Measurements from ENCODE around the gene CLDN9.

Gene CLDN9

GRCh38 chr16:3027983-3028715 lies 15.4 kb downstream of the CLDN9 start (continued):
- no peak for TF ChIP-seq ZNF792 (tag by site-specific recombination; IDR thresholded peaks at IDR 0.05)
- TF ChIP-seq ZFP3 (tag by site-specific recombination; IDR thresholded peaks at IDR 0.05; ENCODE audit: low read depth) = no peak
- no peak for TF ChIP-seq ZNF140 (tag by site-specific recombination; IDR thresholded peaks at IDR 0.05)
- no peak for TF ChIP-seq ZNF274 (IDR thresholded peaks at IDR 0.05; ENCODE audit: low read length)
- TF ChIP-seq ZNF274 (tag by site-specific recombination; IDR thresholded peaks at IDR 0.05; ENCODE audit: borderline replicate concordance) = no peak
- TF ChIP-seq TRIM28 (IDR thresholded peaks at IDR 0.05; ENCODE audit: borderline replicate concordance, low read length) = no peak
- no peak for TF ChIP-seq ATF2 (tag by site-specific recombination; IDR thresholded peaks at IDR 0.05; ENCODE audit: low read depth)
- TF ChIP-seq, protein P1, sequence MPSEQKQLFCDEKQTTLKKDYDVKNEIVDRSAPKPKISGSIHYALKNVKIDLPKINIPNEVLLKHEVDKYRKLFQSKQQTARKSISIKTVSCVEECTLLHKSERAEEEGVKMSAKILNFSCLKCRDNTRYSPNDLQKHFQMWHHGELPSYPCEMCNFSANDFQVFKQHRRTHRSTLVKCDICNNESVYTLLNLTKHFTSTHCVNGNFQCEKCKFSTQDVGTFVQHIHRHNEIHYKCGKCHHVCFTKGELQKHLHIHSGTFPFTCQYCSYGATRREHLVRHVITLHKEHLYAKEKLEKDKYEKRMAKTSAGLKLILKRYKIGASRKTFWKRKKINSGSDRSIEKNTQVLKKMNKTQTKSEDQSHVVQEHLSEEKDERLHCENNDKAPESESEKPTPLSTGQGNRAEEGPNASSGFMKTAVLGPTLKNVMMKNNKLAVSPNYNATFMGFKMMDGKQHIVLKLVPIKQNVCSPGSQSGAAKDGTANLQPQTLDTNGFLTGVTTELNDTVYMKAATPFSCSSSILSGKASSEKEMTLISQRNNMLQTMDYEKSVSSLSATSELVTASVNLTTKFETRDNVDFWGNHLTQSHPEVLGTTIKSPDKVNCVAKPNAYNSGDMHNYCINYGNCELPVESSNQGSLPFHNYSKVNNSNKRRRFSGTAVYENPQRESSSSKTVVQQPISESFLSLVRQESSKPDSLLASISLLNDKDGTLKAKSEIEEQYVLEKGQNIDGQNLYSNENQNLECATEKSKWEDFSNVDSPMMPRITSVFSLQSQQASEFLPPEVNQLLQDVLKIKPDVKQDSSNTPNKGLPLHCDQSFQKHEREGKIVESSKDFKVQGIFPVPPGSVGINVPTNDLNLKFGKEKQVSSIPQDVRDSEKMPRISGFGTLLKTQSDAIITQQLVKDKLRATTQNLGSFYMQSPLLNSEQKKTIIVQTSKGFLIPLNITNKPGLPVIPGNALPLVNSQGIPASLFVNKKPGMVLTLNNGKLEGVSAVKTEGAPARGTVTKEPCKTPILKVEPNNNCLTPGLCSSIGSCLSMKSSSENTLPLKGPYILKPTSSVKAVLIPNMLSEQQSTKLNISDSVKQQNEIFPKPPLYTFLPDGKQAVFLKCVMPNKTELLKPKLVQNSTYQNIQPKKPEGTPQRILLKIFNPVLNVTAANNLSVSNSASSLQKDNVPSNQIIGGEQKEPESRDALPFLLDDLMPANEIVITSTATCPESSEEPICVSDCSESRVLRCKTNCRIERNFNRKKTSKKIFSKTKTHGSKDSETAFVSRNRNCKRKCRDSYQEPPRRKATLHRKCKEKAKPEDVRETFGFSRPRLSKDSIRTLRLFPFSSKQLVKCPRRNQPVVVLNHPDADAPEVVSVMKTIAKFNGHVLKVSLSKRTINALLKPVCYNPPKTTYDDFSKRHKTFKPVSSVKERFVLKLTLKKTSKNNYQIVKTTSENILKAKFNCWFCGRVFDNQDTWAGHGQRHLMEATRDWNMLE (tag by site-specific recombination; conservative IDR thresholded peaks at IDR 0.05; ENCODE audit: low read depth) = no peak
- TF ChIP-seq, protein P2, sequence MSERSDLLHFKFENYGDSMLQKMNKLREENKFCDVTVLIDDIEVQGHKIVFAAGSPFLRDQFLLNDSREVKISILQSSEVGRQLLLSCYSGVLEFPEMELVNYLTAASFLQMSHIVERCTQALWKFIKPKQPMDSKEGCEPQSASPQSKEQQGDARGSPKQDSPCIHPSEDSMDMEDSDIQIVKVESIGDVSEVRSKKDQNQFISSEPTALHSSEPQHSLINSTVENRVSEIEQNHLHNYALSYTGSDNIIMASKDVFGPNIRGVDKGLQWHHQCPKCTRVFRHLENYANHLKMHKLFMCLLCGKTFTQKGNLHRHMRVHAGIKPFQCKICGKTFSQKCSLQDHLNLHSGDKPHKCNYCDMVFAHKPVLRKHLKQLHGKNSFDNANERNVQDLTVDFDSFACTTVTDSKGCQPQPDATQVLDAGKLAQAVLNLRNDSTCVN (tag by site-specific recombination; optimal IDR thresholded peaks at IDR 0.05) = peak; percentile 72
- no peak for TF ChIP-seq GFI1B (tag by site-specific recombination; IDR thresholded peaks at IDR 0.05)
- TF ChIP-seq ZNF146 (tag by site-specific recombination; IDR thresholded peaks at IDR 0.05) = no peak
- peak; percentile 71; the same call in 1 of the 2 replicates for TF ChIP-seq KLF16 (tag by site-specific recombination; IDR thresholded peaks at IDR 0.05)
- TF ChIP-seq ZNF623 (tag by site-specific recombination; IDR thresholded peaks at IDR 0.05) = no peak
- TF ChIP-seq PRDM4 (tag by site-specific recombination; IDR thresholded peaks at IDR 0.05) = no peak
- TF ChIP-seq, protein P3, sequence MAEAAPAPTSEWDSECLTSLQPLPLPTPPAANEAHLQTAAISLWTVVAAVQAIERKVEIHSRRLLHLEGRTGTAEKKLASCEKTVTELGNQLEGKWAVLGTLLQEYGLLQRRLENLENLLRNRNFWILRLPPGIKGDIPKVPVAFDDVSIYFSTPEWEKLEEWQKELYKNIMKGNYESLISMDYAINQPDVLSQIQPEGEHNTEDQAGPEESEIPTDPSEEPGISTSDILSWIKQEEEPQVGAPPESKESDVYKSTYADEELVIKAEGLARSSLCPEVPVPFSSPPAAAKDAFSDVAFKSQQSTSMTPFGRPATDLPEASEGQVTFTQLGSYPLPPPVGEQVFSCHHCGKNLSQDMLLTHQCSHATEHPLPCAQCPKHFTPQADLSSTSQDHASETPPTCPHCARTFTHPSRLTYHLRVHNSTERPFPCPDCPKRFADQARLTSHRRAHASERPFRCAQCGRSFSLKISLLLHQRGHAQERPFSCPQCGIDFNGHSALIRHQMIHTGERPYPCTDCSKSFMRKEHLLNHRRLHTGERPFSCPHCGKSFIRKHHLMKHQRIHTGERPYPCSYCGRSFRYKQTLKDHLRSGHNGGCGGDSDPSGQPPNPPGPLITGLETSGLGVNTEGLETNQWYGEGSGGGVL (tag by site-specific recombination; IDR thresholded peaks at IDR 0.05) = no peak
- TF ChIP-seq, protein P4, sequence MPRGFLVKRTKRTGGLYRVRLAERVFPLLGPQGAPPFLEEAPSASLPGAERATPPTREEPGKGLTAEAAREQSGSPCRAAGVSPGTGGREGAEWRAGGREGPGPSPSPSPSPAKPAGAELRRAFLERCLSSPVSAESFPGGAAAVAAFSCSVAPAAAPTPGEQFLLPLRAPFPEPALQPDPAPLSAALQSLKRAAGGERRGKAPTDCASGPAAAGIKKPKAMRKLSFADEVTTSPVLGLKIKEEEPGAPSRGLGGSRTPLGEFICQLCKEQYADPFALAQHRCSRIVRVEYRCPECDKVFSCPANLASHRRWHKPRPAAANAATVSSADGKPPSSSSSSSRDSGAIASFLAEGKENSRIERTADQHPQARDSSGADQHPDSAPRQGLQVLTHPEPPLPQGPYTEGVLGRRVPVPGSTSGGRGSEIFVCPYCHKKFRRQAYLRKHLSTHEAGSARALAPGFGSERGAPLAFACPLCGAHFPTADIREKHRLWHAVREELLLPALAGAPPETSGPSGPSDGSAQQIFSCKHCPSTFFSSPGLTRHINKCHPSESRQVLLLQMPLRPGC (tag by site-specific recombination; IDR thresholded peaks at IDR 0.05) = no peak
- TF ChIP-seq ZNF311 (tag by site-specific recombination; IDR thresholded peaks at IDR 0.05; ENCODE audit: borderline replicate concordance) = no peak
- TF ChIP-seq, protein P5, sequence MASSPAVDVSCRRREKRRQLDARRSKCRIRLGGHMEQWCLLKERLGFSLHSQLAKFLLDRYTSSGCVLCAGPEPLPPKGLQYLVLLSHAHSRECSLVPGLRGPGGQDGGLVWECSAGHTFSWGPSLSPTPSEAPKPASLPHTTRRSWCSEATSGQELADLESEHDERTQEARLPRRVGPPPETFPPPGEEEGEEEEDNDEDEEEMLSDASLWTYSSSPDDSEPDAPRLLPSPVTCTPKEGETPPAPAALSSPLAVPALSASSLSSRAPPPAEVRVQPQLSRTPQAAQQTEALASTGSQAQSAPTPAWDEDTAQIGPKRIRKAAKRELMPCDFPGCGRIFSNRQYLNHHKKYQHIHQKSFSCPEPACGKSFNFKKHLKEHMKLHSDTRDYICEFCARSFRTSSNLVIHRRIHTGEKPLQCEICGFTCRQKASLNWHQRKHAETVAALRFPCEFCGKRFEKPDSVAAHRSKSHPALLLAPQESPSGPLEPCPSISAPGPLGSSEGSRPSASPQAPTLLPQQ (tag by site-specific recombination; IDR thresholded peaks at IDR 0.05) = peak; percentile 88
- no peak for TF ChIP-seq ZNF239 (tag by site-specific recombination; IDR thresholded peaks at IDR 0.05)

Data from HEK293 (cell line).